Keratinocyte (primary cell): Measurements from ENCODE around the gene CCDC88B. TPM values are rescaled to one million over a fixed set of nuclear protein-coding genes. Genes with fewer than 3 reads are reported as not detected.

Experiments
- DNase-seq: peaks from one replicate; pipeline ENCODE4 v3.0.0-alpha.2; 2011; ENCODE audit warnings: low read depth, missing footprints, low spot score
- FAIRE-seq: peaks from 2 replicates; lab custom pipeline; 2011; peaks lifted over from hg19 to GRCh38; lab: Jason Lieb, UNC
- H2AFZ ChIP-seq: 2 replicates; pipeline ENCODE4 v1.6.0; 2012; ENCODE audit warnings: low read length, control low read depth, inconsistent platforms; ENCODE audit not compliant: control insufficient read depth
- H3K27ac ChIP-seq: 2 replicates; pipeline ENCODE4 v1.5.1; 2011; ENCODE audit warnings: low read length; ENCODE audit not compliant: control insufficient read depth, insufficient read depth
- H3K27me3 ChIP-seq: 3 replicates; pipeline ENCODE4 v1.6.0; 2011; ENCODE audit warnings: low read length; ENCODE audit not compliant: control insufficient read depth, insufficient read depth; ENCODE audit errors: extremely low read depth
- H3K36me3 ChIP-seq, 2 experiments: 2 replicates in 1 of 2; 3 replicates in 1 of 2; pipeline ENCODE4 v1.5.1; 2011; ENCODE audit warnings: low read length in 2 of 2, mild to moderate bottlenecking in 1 of 2; ENCODE audit not compliant: control insufficient read depth in 2 of 2, insufficient read depth in 2 of 2; ENCODE audit errors: extremely low read depth in 1 of 2
- H3K4me1 ChIP-seq: 3 replicates; pipeline ENCODE4 v1.5.1; 2011; ENCODE audit warnings: low read length; ENCODE audit not compliant: control insufficient read depth, insufficient read depth; ENCODE audit errors: extremely low read depth
- H3K4me2 ChIP-seq: 3 replicates; pipeline ENCODE4 v1.6.0; 2011; ENCODE audit warnings: low read depth, low read length; ENCODE audit not compliant: control insufficient read depth, insufficient read depth; ENCODE audit errors: extremely low read depth
- H3K4me3 ChIP-seq, 3 experiments: fragments of 200-600 bp in 1 of 3; sonication (generic) in 1 of 3; 2 replicates in 2 of 3; 3 replicates in 1 of 3; pipeline ENCODE4 v1.5.1; 2011 to 2016; ENCODE audit warnings: low read length in 3 of 3, mild to moderate bottlenecking in 3 of 3, control low read depth in 2 of 3, inconsistent platforms in 1 of 3, low read depth in 1 of 3, mixed read lengths in 1 of 3, mixed run types in 1 of 3, moderate library complexity in 1 of 3; ENCODE audit not compliant: control insufficient read depth in 2 of 3, insufficient read depth in 2 of 3; ENCODE audit errors: extremely low read depth in 1 of 3
- H3K79me2 ChIP-seq: 2 replicates; pipeline ENCODE4 v1.6.0; 2012; ENCODE audit warnings: low read length; ENCODE audit not compliant: control insufficient read depth, insufficient read depth
- H3K9ac ChIP-seq: 3 replicates; pipeline ENCODE4 v1.6.0; 2011; ENCODE audit warnings: low read length; ENCODE audit not compliant: control insufficient read depth, insufficient read depth; ENCODE audit errors: extremely low read depth
- H3K9me1 ChIP-seq: 3 replicates; pipeline ENCODE4 v1.6.0; 2011; ENCODE audit warnings: low read length; ENCODE audit not compliant: control insufficient read depth, insufficient read depth; ENCODE audit errors: extremely low read depth
- H3K9me3 ChIP-seq: 2 replicates; pipeline ENCODE4 v1.5.1; 2012; ENCODE audit warnings: low read depth, low read length; ENCODE audit not compliant: control insufficient read depth
- H4K20me1 ChIP-seq: 3 replicates; pipeline ENCODE4 v1.6.0; 2011; ENCODE audit warnings: low read length; ENCODE audit not compliant: control insufficient read depth, insufficient read depth; ENCODE audit errors: extremely low read depth
- EZH2 ChIP-seq: IDR thresholded peaks from one replicate; pipeline ENCODE4 v1.6.1; 2012; ENCODE audit warnings: inconsistent platforms, mild to moderate bottlenecking, low read length, moderate library complexity
- dilution Hi-C: fragments of 300-500 bp; cut with MboI; formaldehyde crosslinking; loops from one replicate; pipeline ENCODE4 v1.7.0; 2020; ENCODE audit warnings: low sequenced_read_pairs; ENCODE audit not compliant: extremely low pct_ligation_motif_present
- polyA plus RNA-seq, 5 experiments: library from polyadenylated mRNA; depleted of rRNA in 3 of 5; stranded (reverse) in 3 of 5; stranded (forward) in 1 of 5; unstranded in 1 of 5; fragments of >200 nt; gene quantifications; 1 replicate in 1 of 5; 2 replicates in 3 of 5; 3 replicates in 1 of 5; pipeline versions ENCODE4 v1.2.1 to v1.2.3, GENCODE V29; 2011 to 2012; ENCODE audit warnings: missing spikeins in 2 of 5, low read depth in 1 of 5, low replicate concordance in 1 of 5
- TF ChIP-seq, protein P1 (sequence below), 3 experiments: IDR thresholded peaks in 1 of 3; conservative IDR thresholded peaks in 1 of 3; optimal IDR thresholded peaks in 1 of 3; 2 replicates in 2 of 3; 3 replicates in 1 of 3; pipeline versions ENCODE3 to v1.5.1; 2011; ENCODE audit warnings: low read length in 3 of 3, mild to moderate bottlenecking in 3 of 3, moderate library complexity in 2 of 3, control low read depth in 1 of 3, inconsistent platforms in 1 of 3; ENCODE audit not compliant: insufficient read depth in 2 of 3; ENCODE audit errors: extremely low read depth in 1 of 3

Gene CCDC88B
- polyA plus RNA-seq, 1 donor (not counting 4 experiments of a cell fraction or from before 2014, with no cell fraction given), result 3.7 TPM

DNA sequence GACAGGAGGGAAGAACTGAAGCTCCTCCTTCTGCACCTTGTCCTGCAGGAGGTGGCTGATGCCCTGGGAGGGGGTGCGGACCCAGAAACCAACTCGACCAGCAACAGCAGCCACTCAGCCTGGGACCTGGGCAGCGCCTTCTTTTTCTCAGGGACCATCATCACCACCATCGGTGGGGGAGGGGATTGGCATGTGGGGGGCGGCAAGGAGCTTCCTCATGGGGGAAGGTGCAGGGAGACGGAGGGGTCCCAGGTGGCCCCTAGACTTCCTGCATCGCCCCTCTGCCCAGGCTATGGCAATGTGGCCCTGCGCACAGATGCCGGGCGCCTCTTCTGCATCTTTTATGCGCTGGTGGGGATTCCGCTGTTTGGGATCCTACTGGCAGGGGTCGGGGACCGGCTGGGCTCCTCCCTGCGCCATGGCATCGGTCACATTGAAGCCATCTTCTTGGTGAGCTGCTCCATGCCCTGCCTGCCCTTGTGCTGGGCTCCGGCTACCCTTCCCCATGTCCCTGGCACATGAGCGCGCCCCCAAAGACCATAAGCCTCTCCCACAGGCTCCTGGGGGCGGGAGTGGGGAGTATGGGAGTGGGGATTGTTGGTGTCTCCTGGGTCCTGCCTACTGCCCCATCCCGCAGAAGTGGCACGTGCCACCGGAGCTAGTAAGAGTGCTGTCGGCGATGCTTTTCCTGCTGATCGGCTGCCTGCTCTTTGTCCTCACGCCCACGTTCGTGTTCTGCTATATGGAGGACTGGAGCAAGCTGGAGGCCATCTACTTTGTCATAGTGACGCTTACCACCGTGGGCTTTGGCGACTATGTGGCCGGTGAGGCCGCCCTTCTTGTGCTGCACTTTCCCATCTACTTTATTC lies 42.9 kb upstream of the CCDC88B start:
- TF ChIP-seq, protein P1, sequence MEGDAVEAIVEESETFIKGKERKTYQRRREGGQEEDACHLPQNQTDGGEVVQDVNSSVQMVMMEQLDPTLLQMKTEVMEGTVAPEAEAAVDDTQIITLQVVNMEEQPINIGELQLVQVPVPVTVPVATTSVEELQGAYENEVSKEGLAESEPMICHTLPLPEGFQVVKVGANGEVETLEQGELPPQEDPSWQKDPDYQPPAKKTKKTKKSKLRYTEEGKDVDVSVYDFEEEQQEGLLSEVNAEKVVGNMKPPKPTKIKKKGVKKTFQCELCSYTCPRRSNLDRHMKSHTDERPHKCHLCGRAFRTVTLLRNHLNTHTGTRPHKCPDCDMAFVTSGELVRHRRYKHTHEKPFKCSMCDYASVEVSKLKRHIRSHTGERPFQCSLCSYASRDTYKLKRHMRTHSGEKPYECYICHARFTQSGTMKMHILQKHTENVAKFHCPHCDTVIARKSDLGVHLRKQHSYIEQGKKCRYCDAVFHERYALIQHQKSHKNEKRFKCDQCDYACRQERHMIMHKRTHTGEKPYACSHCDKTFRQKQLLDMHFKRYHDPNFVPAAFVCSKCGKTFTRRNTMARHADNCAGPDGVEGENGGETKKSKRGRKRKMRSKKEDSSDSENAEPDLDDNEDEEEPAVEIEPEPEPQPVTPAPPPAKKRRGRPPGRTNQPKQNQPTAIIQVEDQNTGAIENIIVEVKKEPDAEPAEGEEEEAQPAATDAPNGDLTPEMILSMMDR (optimal IDR thresholded peaks at IDR 0.05 in 1 of 3, IDR thresholded peaks at IDR 0.05 in 1 of 3, conservative IDR thresholded peaks at IDR 0.05 in 1 of 3; ENCODE audit: extremely low read depth in 1 of 3, insufficient read depth in 2 of 3, low read length in 3 of 3), result no peak
- no peak for TF ChIP-seq EZH2
- H3K4me1 ChIP-seq, result peaks cover 20% of the 10 kb centered on the region
- no peaks in the 10 kb centered on the region for H3K9me1 ChIP-seq
- no peak overlapping the region for H3K4me2 ChIP-seq
- dilution Hi-C loops, result no loop called here
- H3K4me3 ChIP-seq, result no peak overlapping the region
- no peaks in the 10 kb centered on the region for H3K9me3 ChIP-seq
- H3K27me3 ChIP-seq, result peaks cover 60% of the 10 kb centered on the region
- no peak for DNase-seq
- H3K27ac ChIP-seq, result no peak overlapping the region
- no peak overlapping the region for H2AFZ ChIP-seq
- FAIRE-seq, result no peak
- H4K20me1 ChIP-seq, result no peaks in the 10 kb centered on the region
- H3K79me2 ChIP-seq, result no peaks in the 10 kb centered on the region
- H3K9ac ChIP-seq, result no peak overlapping the region
- H3K36me3 ChIP-seq, result no peaks in the 10 kb centered on the region

DNA sequence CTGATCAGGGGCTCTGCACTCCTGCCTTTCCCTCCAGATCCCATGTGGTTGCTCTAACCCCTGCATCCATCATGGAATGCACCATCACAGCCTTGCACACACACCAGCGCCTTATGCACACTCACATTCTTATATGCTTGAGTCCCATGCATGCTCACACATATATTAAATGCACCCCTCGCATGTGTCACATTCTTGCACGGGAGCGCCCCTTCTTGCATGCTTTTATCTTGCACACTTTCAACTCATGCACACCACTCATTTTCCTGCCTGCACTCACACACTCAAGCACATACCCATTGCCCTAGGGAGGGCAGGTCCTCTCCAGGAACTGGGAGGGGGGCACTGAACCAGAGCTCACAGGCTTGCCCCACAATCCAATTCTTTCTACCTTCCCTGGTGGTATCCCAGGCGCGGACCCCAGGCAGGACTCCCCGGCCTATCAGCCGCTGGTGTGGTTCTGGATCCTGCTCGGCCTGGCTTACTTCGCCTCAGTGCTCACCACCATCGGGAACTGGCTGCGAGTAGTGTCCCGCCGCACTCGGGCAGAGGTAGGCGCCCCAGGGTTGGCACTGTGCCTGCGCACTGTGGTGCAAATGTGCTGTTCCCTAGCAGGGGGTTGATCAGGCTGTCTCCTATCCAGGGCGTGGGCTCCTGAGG lies 42.2 kb upstream of the CCDC88B start:
- peaks cover 18% of the 10 kb centered on the region for H3K4me1 ChIP-seq
- no peak overlapping the region for H3K4me2 ChIP-seq
- no peaks in the 10 kb centered on the region for H3K79me2 ChIP-seq
- FAIRE-seq, result no peak
- H3K4me3 ChIP-seq, result no peak overlapping the region
- TF ChIP-seq, protein P1 (optimal IDR thresholded peaks at IDR 0.05 in 1 of 3, IDR thresholded peaks at IDR 0.05 in 1 of 3, conservative IDR thresholded peaks at IDR 0.05 in 1 of 3; ENCODE audit: extremely low read depth in 1 of 3, insufficient read depth in 2 of 3, low read length in 3 of 3), result no peak
- no peak for TF ChIP-seq EZH2
- no peak overlapping the region for H2AFZ ChIP-seq
- no peaks in the 10 kb centered on the region for H3K9me3 ChIP-seq
- H3K9ac ChIP-seq, result no peak overlapping the region
- no peaks in the 10 kb centered on the region for H3K36me3 ChIP-seq
- no peaks in the 10 kb centered on the region for H3K9me1 ChIP-seq
- H3K27me3 ChIP-seq, result peaks cover 53% of the 10 kb centered on the region
- no peak overlapping the region for H3K27ac ChIP-seq
- dilution Hi-C loops, result no loop called here
- H4K20me1 ChIP-seq, result no peaks in the 10 kb centered on the region
- DNase-seq, result no peak
